HG03520 (cell line): ENCODE results near the gene UTS2R.

Experiments
- ATAC-seq: cut with Tn5 transposase; IDR thresholded peaks from one replicate; pipeline ENCODE4 v1.9.1; 2021; ENCODE audit warnings: mild to moderate bottlenecking, moderate library complexity; ENCODE audit not compliant: unreplicated experiment

Gene UTS2R

GRCh38 chr17:82424001-82424862 is 52.7 kb downstream of the UTS2R start:
- ATAC-seq: no peak

GRCh38 chr17:82424863-82425159 is 53.2 kb downstream of the UTS2R start:
- no peak for ATAC-seq
